Measurements from ENCODE around the gene FGB.

GRCh38 chr4:154517591-154517990 is 45.2 kb upstream of the FGB start:
- TF ChIP-seq, protein P1, sequence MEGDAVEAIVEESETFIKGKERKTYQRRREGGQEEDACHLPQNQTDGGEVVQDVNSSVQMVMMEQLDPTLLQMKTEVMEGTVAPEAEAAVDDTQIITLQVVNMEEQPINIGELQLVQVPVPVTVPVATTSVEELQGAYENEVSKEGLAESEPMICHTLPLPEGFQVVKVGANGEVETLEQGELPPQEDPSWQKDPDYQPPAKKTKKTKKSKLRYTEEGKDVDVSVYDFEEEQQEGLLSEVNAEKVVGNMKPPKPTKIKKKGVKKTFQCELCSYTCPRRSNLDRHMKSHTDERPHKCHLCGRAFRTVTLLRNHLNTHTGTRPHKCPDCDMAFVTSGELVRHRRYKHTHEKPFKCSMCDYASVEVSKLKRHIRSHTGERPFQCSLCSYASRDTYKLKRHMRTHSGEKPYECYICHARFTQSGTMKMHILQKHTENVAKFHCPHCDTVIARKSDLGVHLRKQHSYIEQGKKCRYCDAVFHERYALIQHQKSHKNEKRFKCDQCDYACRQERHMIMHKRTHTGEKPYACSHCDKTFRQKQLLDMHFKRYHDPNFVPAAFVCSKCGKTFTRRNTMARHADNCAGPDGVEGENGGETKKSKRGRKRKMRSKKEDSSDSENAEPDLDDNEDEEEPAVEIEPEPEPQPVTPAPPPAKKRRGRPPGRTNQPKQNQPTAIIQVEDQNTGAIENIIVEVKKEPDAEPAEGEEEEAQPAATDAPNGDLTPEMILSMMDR (conservative IDR thresholded peaks at IDR 0.05 in 1 of 2, IDR thresholded peaks at IDR 0.05 in 1 of 2; ENCODE audit: extremely low read depth in 1 of 2, insufficient read depth in 1 of 2, low read depth in 1 of 2, low read length in 2 of 2) = no peak
- no peak for TF ChIP-seq EZH2 (IDR thresholded peaks at IDR 0.05; ENCODE audit: borderline replicate concordance, low read length)

Measured in mammary epithelial cell (primary cell).